ENCODE data around the gene CNIH1. TPM values are rescaled to one million over a fixed set of nuclear protein-coding genes. Genes with fewer than 3 reads are reported as not detected.
A peak's percentile ranks its signal among the peaks of the same experiment; 100 is the strongest.

Gene CNIH1
- total and polyA plus RNA-seq, 2 of the 13 experiments (the other 11 are each of a cell fraction or from before 2014, with no cell fraction given) = 166 to 421 TPM

- TF ChIP-seq ZNF281 (CRISPR knock-in tag; IDR thresholded peaks at IDR 0.05; ENCODE audit: borderline replicate concordance) (0 out of 2 replicates have a peak, but pooled peaks have one; percentile 5), MYNN (CRISPR knock-in tag; IDR thresholded peaks at IDR 0.05; ENCODE audit: low read depth) (no peak), U2AF2 (IDR thresholded peaks at IDR 0.05; ENCODE audit: low read depth, low read length) (0 out of 2 replicates have a peak, but pooled peaks have one; percentile 24), ARID3A (IDR thresholded peaks at IDR 0.05; ENCODE audit: low read depth, low read length) (peak; percentile 28; the same call in 1 of the 2 replicates), ZBTB8A (CRISPR knock-in tag; IDR thresholded peaks at IDR 0.05; ENCODE audit: borderline replicate concordance, low read depth) (no peak), ZNF660 (CRISPR knock-in tag; IDR thresholded peaks at IDR 0.05; ENCODE audit: borderline replicate concordance, low read depth) (no peak), HIC2 (CRISPR knock-in tag; IDR thresholded peaks at IDR 0.05; ENCODE audit: low read depth) (peak; percentile 46; the same call in 1 of the 2 replicates), RAD21 (CRISPR knock-in tag; IDR thresholded peaks at IDR 0.05) (0 out of 2 replicates have a peak, but pooled peaks have one; percentile 65), PPARG (CRISPR knock-in tag; conservative IDR thresholded peaks at IDR 0.05) (peak; percentile 57), FOXM1 (CRISPR knock-in tag; IDR thresholded peaks at IDR 0.05) (no peak), PRDM15 (CRISPR knock-in tag; IDR thresholded peaks at IDR 0.05) (peak; percentile 95), TBP (CRISPR knock-in tag; IDR thresholded peaks at IDR 0.05) (no peak), PHF8 (CRISPR knock-in tag; IDR thresholded peaks at IDR 0.05) (peak; percentile 78), AGO1 (IDR thresholded peaks at IDR 0.05; ENCODE audit: low read depth, low read length, poor library complexity, severe bottlenecking) (peak; percentile 34)
Observed at GRCh38 chr14:54488646-54489317, 47.6 kb upstream of the CNIH1 start, which contains the start of gene GMFB (continued).

Measured in HepG2 (cell line).